ENCODE results near the gene KCTD20. TPM values are rescaled to one million over a fixed set of nuclear protein-coding genes. Genes with fewer than 3 reads are reported as not detected.
A peak's percentile ranks its signal among the peaks of the same experiment; 100 is the strongest.

The KCTD20 gene
- total RNA-seq, 4 donors from 2014 or later: 31.5 to 40.4 (median 37.8) TPM

DNA sequence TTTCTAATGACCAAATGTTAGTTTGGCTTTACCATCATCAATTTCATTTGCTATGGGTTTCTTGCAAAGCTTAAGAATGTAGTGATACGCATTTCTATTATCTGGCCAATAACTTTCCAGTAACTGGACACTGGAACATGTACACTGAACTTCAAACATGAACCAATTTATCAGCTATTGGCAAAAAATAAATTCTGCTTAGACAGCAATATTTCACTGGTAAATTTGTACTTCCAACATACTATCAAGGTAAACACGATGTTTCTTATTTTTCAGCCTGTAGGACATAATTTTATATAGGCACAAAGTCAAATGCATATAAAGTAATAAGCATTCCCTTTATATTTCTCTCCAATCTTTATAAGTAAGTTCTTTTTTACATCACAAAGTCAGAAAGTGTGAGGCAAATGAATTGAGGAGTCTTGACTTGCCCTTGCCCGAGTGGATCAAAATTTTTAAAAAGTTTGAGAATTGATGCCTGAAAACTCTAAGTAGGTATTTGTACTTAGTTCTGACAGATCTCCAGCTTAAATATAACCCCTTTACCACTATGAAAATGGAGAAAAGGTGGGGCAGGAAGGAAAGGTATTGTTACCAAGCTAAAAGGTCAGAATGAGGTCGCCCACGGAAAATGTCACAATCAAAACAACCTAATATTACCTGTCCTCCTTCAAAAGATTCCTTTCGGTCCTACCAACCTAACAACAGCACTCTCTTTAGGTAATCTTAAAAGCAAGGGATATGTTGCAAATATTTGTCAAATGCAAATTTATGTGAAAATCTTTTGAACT lies 63.1 kb downstream of the KCTD20 start:
- TF ChIP-seq POLR2A (IDR thresholded peaks at IDR 0.05): no peak
- no peak for TF ChIP-seq CTCF (IDR thresholded peaks at IDR 0.05)
- Histone ChIP-seq H3K27ac (peak overlapping the region in 3 of 4 donors; percentile 0 to 85 (median 71)), H3K27me3 (no peaks in the 10 kb centered on the region), H3K36me3 (peaks cover 0 to 35% (median 0%) of the 10 kb centered on the region in 3 donors), H3K4me3 (peak overlapping the region in 1 of 4 donors; percentile 4), H3K9me3 (no peaks in the 10 kb centered on the region), H3K4me1 (peaks cover 0 to 34% (median 1%) of the 10 kb centered on the region in 4 donors)
- DNase-seq: no peak

- no peaks in the 10 kb centered on the region for H3K9me3 ChIP-seq
- peak in 2 of 6 experiments; percentile 8 to 11 for TF ChIP-seq CTCF (IDR thresholded peaks at IDR 0.05)
- TF ChIP-seq POLR2A (IDR thresholded peaks at IDR 0.05): peak in 1 of 2 donors; percentile 29
- peak overlapping the region in 2 of 4 donors; percentile 71 to 85 for H3K27ac ChIP-seq
- H3K27me3 ChIP-seq: no peaks in the 10 kb centered on the region
- H3K4me1 ChIP-seq: peaks cover 0 to 40% (median 1%) of the 10 kb centered on the region in 4 donors
- no peak for DNase-seq
- peaks cover 0 to 34% (median 0%) of the 10 kb centered on the region in 3 donors for H3K36me3 ChIP-seq
- H3K4me3 ChIP-seq: peak overlapping the region in 1 of 4 donors; percentile 4
Observed at GRCh38 chr6:36506611-36507010, 63.8 kb downstream of the KCTD20 start.

DNA sequence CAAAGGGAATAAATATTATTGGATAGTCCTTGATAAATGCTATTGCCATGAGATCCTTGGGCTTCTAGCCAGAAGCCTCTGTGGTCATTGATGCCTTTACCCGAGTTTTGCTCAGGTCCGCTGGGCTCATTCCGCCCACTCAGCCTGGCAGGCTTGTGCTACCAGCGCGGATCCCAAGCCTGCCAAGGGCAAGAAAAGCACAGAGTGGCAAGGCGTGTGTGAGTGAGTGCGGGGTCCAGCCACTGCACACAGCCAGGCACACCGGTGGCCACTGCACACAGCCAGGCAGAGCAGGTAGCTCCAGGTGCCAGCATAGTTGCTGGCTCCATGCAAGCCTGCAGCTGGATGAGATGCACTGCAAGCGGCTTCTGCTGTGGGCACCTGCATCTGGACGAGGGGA lies 65.7 kb downstream of the KCTD20 start:
- Histone ChIP-seq H3K9me3 (no peaks in the 10 kb centered on the region), H3K27me3 (no peaks in the 10 kb centered on the region), H3K36me3 (peaks cover 0 to 37% (median 0%) of the 10 kb centered on the region in 3 donors), H3K4me1 (peaks cover 0 to 35% (median 1%) of the 10 kb centered on the region in 4 donors), H3K4me3 (no peak overlapping the region), H3K27ac (peak overlapping the region in 2 of 4 donors; percentile 4 to 37)
- TF ChIP-seq POLR2A (IDR thresholded peaks at IDR 0.05) (no peak), CTCF (IDR thresholded peaks at IDR 0.05) (no peak)
- DNase-seq: no peak

- Histone ChIP-seq H3K27ac (peak overlapping the region in 3 of 4 donors; percentile 35 to 83 (median 65)), H3K9me3 (no peaks in the 10 kb centered on the region), H3K27me3 (no peaks in the 10 kb centered on the region), H3K4me3 (no peak overlapping the region), H3K4me1 (peaks cover 0 to 37% (median 1%) of the 10 kb centered on the region in 4 donors), H3K36me3 (peaks cover 0 to 35% (median 0%) of the 10 kb centered on the region in 3 donors)
- TF ChIP-seq POLR2A (IDR thresholded peaks at IDR 0.05) (peak in 1 of 2 donors; percentile 32), CTCF (IDR thresholded peaks at IDR 0.05) (no peak)
- peak in 2 of 3 donors; percentile 91 to 93 for DNase-seq
Observed at GRCh38 chr6:36510365-36510764, 67.6 kb downstream of the KCTD20 start.

GRCh38 chr6:36514554-36515456 lies 72.0 kb downstream of the KCTD20 start:
- H3K4me3 ChIP-seq: no peak overlapping the region
- H3K9me3 ChIP-seq: no peaks in the 10 kb centered on the region
- peaks cover 0 to 49% (median 0%) of the 10 kb centered on the region in 3 donors for H3K36me3 ChIP-seq
- TF ChIP-seq CTCF (IDR thresholded peaks at IDR 0.05): no peak
- no peak for TF ChIP-seq POLR2A (IDR thresholded peaks at IDR 0.05)
- peak overlapping the region in 2 of 4 donors; percentile 73 to 79 for H3K27ac ChIP-seq
- peak in 2 of 3 donors; percentile 52 to 71 for DNase-seq
- H3K27me3 ChIP-seq: no peaks in the 10 kb centered on the region
- peaks cover 0 to 25% (median 0%) of the 10 kb centered on the region in 4 donors for H3K4me1 ChIP-seq
